ENCODE results near the gene BCKDHB. TPM values are rescaled to one million over a fixed set of nuclear protein-coding genes. Genes with fewer than 3 reads are reported as not detected.

The BCKDHB gene
- total and polyA plus RNA-seq, 2 experiments from 2014 or later, result 32.1 to 42.7 TPM

DNA sequence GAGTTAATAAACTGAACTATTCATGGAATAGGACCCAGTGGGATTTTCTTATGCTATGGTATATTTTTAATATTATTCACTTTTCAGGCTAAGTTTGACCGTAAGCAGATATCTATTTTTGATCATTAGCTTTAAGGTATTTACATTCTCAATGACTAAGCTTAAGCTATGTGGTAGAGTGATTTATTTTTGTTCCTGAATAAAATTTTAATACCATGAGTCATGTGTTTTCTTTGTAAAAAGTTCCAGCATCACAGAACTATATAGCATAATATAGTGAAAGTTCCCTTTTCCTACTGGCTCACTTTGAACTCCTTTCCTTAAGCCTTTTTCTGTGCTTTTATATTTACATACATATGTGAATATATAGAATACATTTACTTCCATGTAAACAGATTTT lies 75.8 kb downstream of the BCKDHB start (continued):
- TF ChIP-seq, protein P1, sequence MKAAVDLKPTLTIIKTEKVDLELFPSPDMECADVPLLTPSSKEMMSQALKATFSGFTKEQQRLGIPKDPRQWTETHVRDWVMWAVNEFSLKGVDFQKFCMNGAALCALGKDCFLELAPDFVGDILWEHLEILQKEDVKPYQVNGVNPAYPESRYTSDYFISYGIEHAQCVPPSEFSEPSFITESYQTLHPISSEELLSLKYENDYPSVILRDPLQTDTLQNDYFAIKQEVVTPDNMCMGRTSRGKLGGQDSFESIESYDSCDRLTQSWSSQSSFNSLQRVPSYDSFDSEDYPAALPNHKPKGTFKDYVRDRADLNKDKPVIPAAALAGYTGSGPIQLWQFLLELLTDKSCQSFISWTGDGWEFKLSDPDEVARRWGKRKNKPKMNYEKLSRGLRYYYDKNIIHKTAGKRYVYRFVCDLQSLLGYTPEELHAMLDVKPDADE (IDR thresholded peaks at IDR 0.05), result no peak
- TF ChIP-seq, protein P2, sequence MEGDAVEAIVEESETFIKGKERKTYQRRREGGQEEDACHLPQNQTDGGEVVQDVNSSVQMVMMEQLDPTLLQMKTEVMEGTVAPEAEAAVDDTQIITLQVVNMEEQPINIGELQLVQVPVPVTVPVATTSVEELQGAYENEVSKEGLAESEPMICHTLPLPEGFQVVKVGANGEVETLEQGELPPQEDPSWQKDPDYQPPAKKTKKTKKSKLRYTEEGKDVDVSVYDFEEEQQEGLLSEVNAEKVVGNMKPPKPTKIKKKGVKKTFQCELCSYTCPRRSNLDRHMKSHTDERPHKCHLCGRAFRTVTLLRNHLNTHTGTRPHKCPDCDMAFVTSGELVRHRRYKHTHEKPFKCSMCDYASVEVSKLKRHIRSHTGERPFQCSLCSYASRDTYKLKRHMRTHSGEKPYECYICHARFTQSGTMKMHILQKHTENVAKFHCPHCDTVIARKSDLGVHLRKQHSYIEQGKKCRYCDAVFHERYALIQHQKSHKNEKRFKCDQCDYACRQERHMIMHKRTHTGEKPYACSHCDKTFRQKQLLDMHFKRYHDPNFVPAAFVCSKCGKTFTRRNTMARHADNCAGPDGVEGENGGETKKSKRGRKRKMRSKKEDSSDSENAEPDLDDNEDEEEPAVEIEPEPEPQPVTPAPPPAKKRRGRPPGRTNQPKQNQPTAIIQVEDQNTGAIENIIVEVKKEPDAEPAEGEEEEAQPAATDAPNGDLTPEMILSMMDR (conservative IDR thresholded peaks at IDR 0.05; ENCODE audit: low read depth in 2 of 2), result no peak
- no peak for TF ChIP-seq STAT1 (IDR thresholded peaks at IDR 0.05; ENCODE audit: unreplicated experiment)
- no peak for TF ChIP-seq POLR2AphosphoS5 (IDR thresholded peaks at IDR 0.05; ENCODE audit: low read depth)
- no peak for TF ChIP-seq JUNB (IDR thresholded peaks at IDR 0.05; ENCODE audit: unreplicated experiment)
- TF ChIP-seq EZH2 (IDR thresholded peaks at IDR 0.05; ENCODE audit: low read depth, unreplicated experiment), result no peak
- no peak for TF ChIP-seq ZNF331 (CRISPR knock-in tag; IDR thresholded peaks at IDR 0.05; ENCODE audit: low read depth)
- TF ChIP-seq, protein P3, sequence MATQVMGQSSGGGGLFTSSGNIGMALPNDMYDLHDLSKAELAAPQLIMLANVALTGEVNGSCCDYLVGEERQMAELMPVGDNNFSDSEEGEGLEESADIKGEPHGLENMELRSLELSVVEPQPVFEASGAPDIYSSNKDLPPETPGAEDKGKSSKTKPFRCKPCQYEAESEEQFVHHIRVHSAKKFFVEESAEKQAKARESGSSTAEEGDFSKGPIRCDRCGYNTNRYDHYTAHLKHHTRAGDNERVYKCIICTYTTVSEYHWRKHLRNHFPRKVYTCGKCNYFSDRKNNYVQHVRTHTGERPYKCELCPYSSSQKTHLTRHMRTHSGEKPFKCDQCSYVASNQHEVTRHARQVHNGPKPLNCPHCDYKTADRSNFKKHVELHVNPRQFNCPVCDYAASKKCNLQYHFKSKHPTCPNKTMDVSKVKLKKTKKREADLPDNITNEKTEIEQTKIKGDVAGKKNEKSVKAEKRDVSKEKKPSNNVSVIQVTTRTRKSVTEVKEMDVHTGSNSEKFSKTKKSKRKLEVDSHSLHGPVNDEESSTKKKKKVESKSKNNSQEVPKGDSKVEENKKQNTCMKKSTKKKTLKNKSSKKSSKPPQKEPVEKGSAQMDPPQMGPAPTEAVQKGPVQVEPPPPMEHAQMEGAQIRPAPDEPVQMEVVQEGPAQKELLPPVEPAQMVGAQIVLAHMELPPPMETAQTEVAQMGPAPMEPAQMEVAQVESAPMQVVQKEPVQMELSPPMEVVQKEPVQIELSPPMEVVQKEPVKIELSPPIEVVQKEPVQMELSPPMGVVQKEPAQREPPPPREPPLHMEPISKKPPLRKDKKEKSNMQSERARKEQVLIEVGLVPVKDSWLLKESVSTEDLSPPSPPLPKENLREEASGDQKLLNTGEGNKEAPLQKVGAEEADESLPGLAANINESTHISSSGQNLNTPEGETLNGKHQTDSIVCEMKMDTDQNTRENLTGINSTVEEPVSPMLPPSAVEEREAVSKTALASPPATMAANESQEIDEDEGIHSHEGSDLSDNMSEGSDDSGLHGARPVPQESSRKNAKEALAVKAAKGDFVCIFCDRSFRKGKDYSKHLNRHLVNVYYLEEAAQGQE (IDR thresholded peaks at IDR 0.05; ENCODE audit: unreplicated experiment), result no peak
- TF ChIP-seq CREB1 (CRISPR knock-in tag; IDR thresholded peaks at IDR 0.05; ENCODE audit: low read depth), result no peak
- no peak for TF ChIP-seq NANOG (IDR thresholded peaks at IDR 0.05; ENCODE audit: borderline replicate concordance)
- no peak for TF ChIP-seq ZNF114 (CRISPR knock-in tag; IDR thresholded peaks at IDR 0.05)
- no peak for TF ChIP-seq EZH2phosphoT487 (IDR thresholded peaks at IDR 0.05; ENCODE audit: unreplicated experiment)

DNA sequence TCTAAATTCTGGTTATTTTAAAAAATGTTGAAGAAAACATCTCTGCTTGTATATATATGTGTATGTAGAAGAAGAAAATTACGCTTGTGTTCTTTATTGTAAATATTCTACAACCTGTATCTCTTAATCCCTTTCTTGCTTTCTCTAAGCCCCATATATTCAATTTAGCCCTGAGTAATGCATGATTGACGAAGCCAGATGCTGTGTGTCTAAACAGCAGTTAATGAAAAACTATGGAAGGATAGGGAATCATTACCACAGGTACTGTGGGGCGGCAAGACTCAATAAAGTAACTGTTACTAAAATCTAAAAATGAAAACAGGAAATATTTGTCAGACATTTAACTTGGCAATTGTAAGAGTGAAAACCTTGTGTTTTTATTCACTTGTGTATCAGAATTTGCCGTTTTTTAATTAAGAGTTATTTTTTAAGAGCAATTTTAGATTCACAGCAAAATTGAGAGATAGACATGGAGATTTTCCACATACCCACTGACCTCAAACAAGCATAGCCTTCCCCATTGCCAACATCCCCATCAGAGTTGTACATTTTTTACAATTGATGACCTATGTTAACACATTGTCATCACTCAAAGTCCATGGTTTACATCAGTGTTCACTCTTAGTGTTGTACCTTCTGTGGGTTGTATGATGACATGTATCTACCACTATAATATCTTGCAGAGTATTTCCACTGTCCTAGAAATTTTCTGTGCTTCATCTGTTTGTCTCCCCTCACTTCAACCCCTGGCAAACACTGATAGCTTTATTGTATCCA lies 76.7 kb downstream of the BCKDHB start:
- H3K4me3 Mint-ChIP-seq, result no peak overlapping the region
- Histone ChIP-seq H3K4me2 (no peak overlapping the region), H3K36me3 (ENCODE audit: insufficient read depth) (no peaks in the 10 kb centered on the region), H3K9me2 (ENCODE audit: insufficient read depth) (no peaks in the 10 kb centered on the region), H3F3A (replicated peaks; ENCODE audit: low read depth) (no peaks in the 10 kb centered on the region), H3K27ac (ENCODE audit: low read depth) (no peak overlapping the region), H4K20me1 (replicated peaks; ENCODE audit: insufficient read depth) (no peaks in the 10 kb centered on the region), H2AFZ (no peak overlapping the region), H3K79me2 (replicated peaks; ENCODE audit: insufficient read depth) (no peaks in the 10 kb centered on the region), H3K4me1 (ENCODE audit: insufficient read depth) (no peaks in the 10 kb centered on the region), H3K4me3 (no peak overlapping the region), H3K27me3 (ENCODE audit: insufficient read depth) (no peaks in the 10 kb centered on the region)
- DNase-seq (ENCODE audit: low spot score), result no peak
- H3K4me1 Mint-ChIP-seq, result peaks cover 15% of the 10 kb centered on the region
- no peak for TF ChIP-seq EZH2 (IDR thresholded peaks at IDR 0.05; ENCODE audit: low read depth, unreplicated experiment)
- H3K9me3 Mint-ChIP-seq, result no peaks in the 10 kb centered on the region
- H3K27ac Mint-ChIP-seq, result no peak overlapping the region
- peaks cover 2% of the 10 kb centered on the region for H3K27me3 Mint-ChIP-seq (ENCODE audit: insufficient read depth, low read depth, poor library complexity)
- ATAC-seq, result no peak
- H3K36me3 Mint-ChIP-seq (ENCODE audit: low read depth), result no peaks in the 10 kb centered on the region
